CD14-positive monocyte (primary cell): ENCODE measurements around the gene SIMC1. TPM values are rescaled to one million over a fixed set of nuclear protein-coding genes. Genes with fewer than 3 reads are reported as not detected.
"Not testable (repeated sequence)": the region's sequence is repeated elsewhere in the genome, so short reads cannot be mapped to it uniquely, and the experiment has no call there.

ENCODE experiments used
- DNase-seq, 3 donors: peaks; one replicate each; pipeline ENCODE4 v3.0.0-alpha.2; 2011 to 2022
- H2AFZ ChIP-seq: 2 replicates; pipeline ENCODE4 v1.6.0; 2012; ENCODE audit warnings: mild to moderate bottlenecking, low read depth, low read length, inconsistent platforms; ENCODE audit not compliant: insufficient read depth, poor library complexity, severe bottlenecking
- H3K27ac ChIP-seq, 2 donors: 1 replicate in 1 of 2; 2 replicates in 1 of 2; pipeline ENCODE4 v1.5.1; 2012 to 2013; ENCODE audit warnings: low read length in 2 of 2, control low read depth in 1 of 2, inconsistent platforms in 1 of 2, low read depth in 1 of 2, mild to moderate bottlenecking in 1 of 2
- H3K27me3 ChIP-seq, 2 donors: one replicate each; pipeline versions ENCODE4 v1.6.0 to v1.6.1; 2011 to 2013; ENCODE audit warnings: low read length in 2 of 2; ENCODE audit not compliant: control insufficient read depth in 2 of 2, insufficient read depth in 2 of 2
- H3K36me3 ChIP-seq, 2 donors: replicated peaks in 1 of 2; 1 replicate in 1 of 2; 2 replicates in 1 of 2; pipeline versions ENCODE4 v1.5.1 to v1.6.1; 2012 to 2013; ENCODE audit warnings: low read length in 2 of 2, control low read depth in 1 of 2, inconsistent platforms in 1 of 2, mild to moderate bottlenecking in 1 of 2; ENCODE audit not compliant: insufficient read depth in 2 of 2, control insufficient read depth in 1 of 2
- H3K4me1 ChIP-seq, 2 donors: 1 replicate in 1 of 2; 2 replicates in 1 of 2; pipeline versions ENCODE4 v1.5.1 to v1.6.1; 2012 to 2013; ENCODE audit warnings: low read length in 2 of 2, control low read depth in 1 of 2, inconsistent platforms in 1 of 2, mild to moderate bottlenecking in 1 of 2, moderate library complexity in 1 of 2; ENCODE audit not compliant: insufficient read depth in 2 of 2, control insufficient read depth in 1 of 2
- H3K4me2 ChIP-seq: replicated peaks from 2 replicates; pipeline ENCODE3; 2012; ENCODE audit warnings: low read length, moderate library complexity, mild to moderate bottlenecking; ENCODE audit not compliant: poor library complexity, severe bottlenecking; ENCODE audit errors: extremely low read depth
- H3K4me3 ChIP-seq, 3 experiments: fragments of 200-600 bp in 1 of 3; sonication (generic) in 1 of 3; replicated peaks in 1 of 3; 1 replicate in 2 of 3; 2 replicates in 1 of 3; pipeline ENCODE4 v1.5.1; 2011 to 2013; ENCODE audit warnings: low read length in 3 of 3, mild to moderate bottlenecking in 3 of 3, control low read depth in 2 of 3, low read depth in 2 of 3, inconsistent platforms in 1 of 3, moderate library complexity in 1 of 3
- H3K79me2 ChIP-seq: 2 replicates; pipeline ENCODE4 v1.6.0; 2012; ENCODE audit warnings: mild to moderate bottlenecking, control low read depth, inconsistent platforms, low read length, moderate library complexity; ENCODE audit not compliant: insufficient read depth
- H3K9ac ChIP-seq: 2 replicates; pipeline ENCODE4 v1.6.0; 2017; ENCODE audit warnings: low read length, mild to moderate bottlenecking; ENCODE audit not compliant: insufficient read depth, poor library complexity, severe bottlenecking
- H3K9me3 ChIP-seq, 2 donors: replicated peaks in 1 of 2; 1 replicate in 1 of 2; 2 replicates in 1 of 2; pipeline versions ENCODE4 v1.5.1 to v1.6.1; 2012 to 2013; ENCODE audit warnings: low read length in 2 of 2, control low read depth in 1 of 2; ENCODE audit not compliant: control insufficient read depth in 1 of 2, insufficient read depth in 1 of 2
- H4K20me1 ChIP-seq: 2 replicates; pipeline ENCODE4 v1.6.0; 2012; ENCODE audit warnings: mild to moderate bottlenecking, low read length, control low read depth, moderate library complexity; ENCODE audit not compliant: insufficient read depth
- H3K27ac Mint-ChIP-seq, 7 donors: one replicate each; pipeline ENCODE4 v1.8.0; 2020; ENCODE audit warnings: mild to moderate bottlenecking in 7 of 7, mixed read lengths in 7 of 7, moderate library complexity in 6 of 7, inconsistent platforms in 2 of 7
- H3K27me3 Mint-ChIP-seq, 3 donors: one replicate each; pipeline ENCODE4 v1.8.0; 2021 to 2022; ENCODE audit warnings: low read depth in 3 of 3, mild to moderate bottlenecking in 3 of 3, mixed read lengths in 3 of 3, moderate library complexity in 3 of 3, inconsistent platforms in 1 of 3
- H3K36me3 Mint-ChIP-seq, 2 donors: one replicate each; pipeline ENCODE4 v1.8.0; 2020; ENCODE audit warnings: mixed read lengths in 2 of 2, inconsistent platforms in 1 of 2, mild to moderate bottlenecking in 1 of 2
- H3K4me1 Mint-ChIP-seq: one replicate; pipeline ENCODE4 v1.8.0; 2020; ENCODE audit warnings: mild to moderate bottlenecking, mixed read lengths
- H3K4me3 Mint-ChIP-seq, 2 donors: one replicate each; pipeline ENCODE4 v1.8.0; 2020; ENCODE audit warnings: mild to moderate bottlenecking in 2 of 2, mixed read lengths in 2 of 2, moderate library complexity in 1 of 2
- H3K9me3 Mint-ChIP-seq, 7 donors: one replicate each; pipeline ENCODE4 v1.8.0; 2020 to 2022; ENCODE audit warnings: mixed read lengths in 7 of 7, mild to moderate bottlenecking in 6 of 7, moderate library complexity in 6 of 7, inconsistent platforms in 2 of 7
- WGBS: methylation state at CpG from one replicate; pipeline ENCODE4 v1.1.5; 2013; ENCODE audit warnings: missing lambda C conversion rate; ENCODE audit not compliant: insufficient coverage; 5-methylcytosine and 5-hydroxymethylcytosine counted together
- intact Hi-C, 2 donors: fragments of 100-400 bp; cut with micrococcal nuclease; formaldehyde crosslinking; loops; one replicate each; pipeline versions ENCODE4 v1.15.0 to v1.15.1; 2023
- polyA plus RNA-seq, 3 donors: library from polyadenylated mRNA; depleted of rRNA in 1 of 3; unstranded in 2 of 3; stranded (reverse) in 1 of 3; fragments of 300-500 nt in 2 of 3; fragments of >200 nt in 1 of 3; fragmentation: Illumina TruSeq in 2 of 3; gene quantifications; 1 replicate in 2 of 3; 2 replicates in 1 of 3; pipeline ENCODE4 v1.2.3, GENCODE V29; 2012 to 2021

Gene SIMC1
- polyA plus RNA-seq, 3 donors, result 2.3 to 8.4 (median 3.7) TPM

GRCh38 chr5:176253370-176254065 is 15.3 kb downstream of the SIMC1 start:
- H3K79me2 ChIP-seq, result peaks cover 29% of the 10 kb centered on the region
- H3K36me3 ChIP-seq, H3K27me3 Mint-ChIP-seq, DNase-seq, H3K4me2 ChIP-seq, H3K9me3 Mint-ChIP-seq, intact Hi-C loops, H2AFZ ChIP-seq, H3K36me3 Mint-ChIP-seq, H3K27ac ChIP-seq, H3K9ac ChIP-seq, H3K9me3 ChIP-seq, H3K4me1 ChIP-seq, H3K4me3 Mint-ChIP-seq, H4K20me1 ChIP-seq, H3K4me3 ChIP-seq, H3K27me3 ChIP-seq: not testable (repeated sequence)
- 89% methylated on average over 4 of the region's 8 CpGs for WGBS
- H3K4me1 Mint-ChIP-seq, result peaks cover 38% of the 10 kb centered on the region
- peak overlapping the region in 1 of 7 donors; percentile 46 for H3K27ac Mint-ChIP-seq

- H3K36me3 ChIP-seq, H3K27ac Mint-ChIP-seq, H3K9me3 Mint-ChIP-seq, DNase-seq, H3K36me3 Mint-ChIP-seq, H3K9ac ChIP-seq, H3K4me3 Mint-ChIP-seq, H3K27ac ChIP-seq, H3K4me1 ChIP-seq, H3K9me3 ChIP-seq, H2AFZ ChIP-seq, H4K20me1 ChIP-seq, H3K4me2 ChIP-seq, H3K27me3 Mint-ChIP-seq, intact Hi-C loops, H3K27me3 ChIP-seq, H3K4me3 ChIP-seq: not testable (repeated sequence)
- H3K4me1 Mint-ChIP-seq, result peaks cover 34% of the 10 kb centered on the region
- peaks cover 30% of the 10 kb centered on the region for H3K79me2 ChIP-seq
- WGBS, result no CpG with 5 or more reads among the region's 2 CpGs
Observed at GRCh38 chr5:176254066-176254393, 15.8 kb downstream of the SIMC1 start.

DNA sequence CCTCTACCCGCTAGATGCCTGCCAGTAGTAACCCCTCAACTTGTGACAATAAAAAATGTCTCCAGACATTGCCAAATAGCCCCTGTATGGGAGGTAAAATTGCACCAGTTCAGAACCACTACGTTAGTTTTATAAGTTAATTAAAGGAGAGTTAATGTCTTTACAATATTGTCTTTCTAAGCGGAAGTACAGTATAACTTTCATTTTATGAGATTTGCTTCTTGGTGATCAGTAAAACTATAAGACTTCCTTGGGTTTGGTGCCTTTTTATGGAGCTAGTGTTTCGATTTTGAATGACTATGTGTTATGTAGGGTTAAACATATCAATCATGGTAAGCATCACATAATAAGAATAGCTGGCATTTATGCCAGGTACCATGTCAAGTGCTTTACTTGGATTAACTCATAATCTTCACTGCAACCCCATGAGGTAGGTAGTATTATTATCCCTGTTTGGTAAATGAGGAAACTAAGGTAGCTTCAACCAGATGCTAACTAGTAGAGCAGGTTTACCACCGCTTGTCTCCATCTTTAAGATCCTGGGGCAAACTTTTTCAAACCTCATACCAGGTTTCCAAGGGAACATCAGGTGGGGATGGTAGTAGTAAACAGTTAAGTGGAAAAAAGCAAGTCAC is 19.8 kb downstream of the SIMC1 start:
- H3K27me3 Mint-ChIP-seq, H3K9ac ChIP-seq, H3K36me3 ChIP-seq, H2AFZ ChIP-seq, intact Hi-C loops, H3K9me3 Mint-ChIP-seq, H3K4me1 ChIP-seq, H3K27me3 ChIP-seq, H3K4me1 Mint-ChIP-seq, H4K20me1 ChIP-seq, DNase-seq, H3K4me2 ChIP-seq, H3K4me3 ChIP-seq, H3K27ac ChIP-seq, H3K4me3 Mint-ChIP-seq, H3K9me3 ChIP-seq, H3K27ac Mint-ChIP-seq: not testable (repeated sequence)
- WGBS, result no CpG with 5 or more reads among the region's 5 CpGs
- peaks cover 21% of the 10 kb centered on the region for H3K79me2 ChIP-seq
- peaks cover 5 to 10% of the 10 kb centered on the region in 2 donors for H3K36me3 Mint-ChIP-seq

- H2AFZ ChIP-seq, DNase-seq, H3K4me1 Mint-ChIP-seq, intact Hi-C loops, H3K4me3 Mint-ChIP-seq, H3K36me3 ChIP-seq, H3K9me3 Mint-ChIP-seq, H4K20me1 ChIP-seq, H3K4me3 ChIP-seq, H3K4me2 ChIP-seq, H3K9me3 ChIP-seq, H3K27me3 Mint-ChIP-seq, H3K9ac ChIP-seq, H3K27ac ChIP-seq, H3K27me3 ChIP-seq, H3K4me1 ChIP-seq, H3K27ac Mint-ChIP-seq: not testable (repeated sequence)
- WGBS, result 100% methylated on average over 2 of the region's 5 CpGs
- H3K36me3 Mint-ChIP-seq, result peaks cover 10 to 23% of the 10 kb centered on the region in 2 donors
- H3K79me2 ChIP-seq, result peaks cover 15% of the 10 kb centered on the region
Observed at GRCh38 chr5:176260682-176261081, 22.5 kb downstream of the SIMC1 start.
